Gastrocnemius medialis (tissue), 4 donors: ENCODE results near the gene ZNF714. TPM values are rescaled to one million over a fixed set of nuclear protein-coding genes. Genes with fewer than 3 reads are reported as not detected.

ENCODE experiments used
- ATAC-seq, 2 donors: fragments of 150-250 bp; one replicate each; pipeline ENCODE4 v1.9.1; 2016
- DNase-seq, 2 donors: peaks; one replicate each; pipeline ENCODE4 v3.0.0-alpha.2; 2019
- H3K27ac ChIP-seq, 4 donors: fragments of 200-600 bp; sonication (generic); 1 replicate in 1 of 4; 2 replicates in 3 of 4; pipeline ENCODE4 v1.5.1; 2016 to 2018; ENCODE audit warnings: mild to moderate bottlenecking in 2 of 4, moderate library complexity in 1 of 4
- H3K27me3 ChIP-seq, 3 donors: fragments of 200-600 bp; sonication (generic) in 2 of 3; 1 replicate in 1 of 3; 2 replicates in 2 of 3; pipeline versions ENCODE4 v1.5.1 to v1.6.0; 2016 to 2019; ENCODE audit warnings: mild to moderate bottlenecking in 1 of 3, moderate library complexity in 1 of 3
- H3K36me3 ChIP-seq, 2 donors: fragments of 200-600 bp; sonication (generic) in 1 of 2; one replicate each; pipeline ENCODE4 v1.5.1; 2017 to 2018
- H3K4me1 ChIP-seq, 2 donors: fragments of 200-600 bp; sonication (generic) in 1 of 2; one replicate each; pipeline ENCODE4 v1.5.1; 2016 to 2017; ENCODE audit warnings: mild to moderate bottlenecking in 2 of 2
- H3K4me3 ChIP-seq, 4 donors: fragments of 200-600 bp; sonication (generic) in 3 of 4; 1 replicate in 1 of 4; 2 replicates in 3 of 4; pipeline ENCODE4 v1.5.1; 2016 to 2019; ENCODE audit warnings: mild to moderate bottlenecking in 2 of 4
- H3K9me3 ChIP-seq, 3 donors: fragments of 200-600 bp; sonication (generic) in 2 of 3; 1 replicate in 1 of 3; 2 replicates in 2 of 3; pipeline ENCODE4 v1.5.1; 2016 to 2019
- POLR2A ChIP-seq, 2 donors: fragments of 450-650 bp; IDR thresholded peaks; one replicate each; pipeline ENCODE4 v1.6.1; 2017; ENCODE audit warnings: antibody characterized with exemption in 2 of 2, mild to moderate bottlenecking in 2 of 2, moderate library complexity in 2 of 2
- in situ Hi-C, 4 donors: fragments of 200-750 bp; cut with MboI; loops; one replicate each; pipeline versions ENCODE4 v1.15.0 to v1.8.0; 2017; ENCODE audit warnings: low sequenced_read_pairs in 4 of 4
- intact Hi-C: fragments of 100-400 bp; cut with DNase I; formaldehyde crosslinking; loops from one replicate; pipeline ENCODE4 v1.15.1; 2023; ENCODE audit warnings: low total_unique reads
- total RNA-seq, 4 donors: library from RNA; depleted of rRNA; stranded (reverse); fragments of >200 nt; gene quantifications; one replicate each; pipeline versions ENCODE4 v1.1.0 to v1.2.3, GENCODE V29; 2016
- TF ChIP-seq, protein P1 (sequence below), 5 experiments: fragments of 450-650 bp in 3 of 5; fragments of 200-600 bp in 2 of 5; sonication (generic) in 2 of 5; IDR thresholded peaks in 4 of 5; conservative IDR thresholded peaks in 1 of 5; 1 replicate in 4 of 5; 2 replicates in 1 of 5; pipeline ENCODE4 v1.5.1; 2016 to 2019; ENCODE audit warnings: antibody characterized with exemption in 5 of 5, mild to moderate bottlenecking in 3 of 5, moderate library complexity in 3 of 5

Gene ZNF714
- total RNA-seq, 4 donors from 2014 or later: 0.29 to 2.2 (median 1.2) TPM

DNA sequence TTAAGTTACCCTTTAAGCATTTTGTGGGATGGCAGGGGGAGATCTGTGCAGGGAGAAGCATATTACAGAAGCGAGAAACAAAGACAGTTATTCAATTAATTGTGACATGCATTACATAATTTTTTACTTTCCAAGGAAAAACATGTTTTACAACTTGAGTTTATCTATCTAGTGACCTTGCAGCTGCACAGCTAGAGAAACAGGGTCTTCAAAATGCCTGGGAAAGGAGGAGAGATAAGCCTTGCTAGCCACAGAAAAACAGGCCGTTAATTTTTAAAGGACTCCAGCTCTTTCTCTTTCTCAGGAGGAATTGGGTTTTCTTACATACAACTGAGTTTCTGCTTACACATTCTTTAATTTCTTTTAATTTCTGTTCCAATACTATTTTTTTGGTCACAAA is 45.0 kb downstream of the ZNF714 start:
- no peaks in the 10 kb centered on the region for H3K9me3 ChIP-seq
- no peak for DNase-seq
- H3K4me3 ChIP-seq: no peak overlapping the region
- TF ChIP-seq, protein P1, sequence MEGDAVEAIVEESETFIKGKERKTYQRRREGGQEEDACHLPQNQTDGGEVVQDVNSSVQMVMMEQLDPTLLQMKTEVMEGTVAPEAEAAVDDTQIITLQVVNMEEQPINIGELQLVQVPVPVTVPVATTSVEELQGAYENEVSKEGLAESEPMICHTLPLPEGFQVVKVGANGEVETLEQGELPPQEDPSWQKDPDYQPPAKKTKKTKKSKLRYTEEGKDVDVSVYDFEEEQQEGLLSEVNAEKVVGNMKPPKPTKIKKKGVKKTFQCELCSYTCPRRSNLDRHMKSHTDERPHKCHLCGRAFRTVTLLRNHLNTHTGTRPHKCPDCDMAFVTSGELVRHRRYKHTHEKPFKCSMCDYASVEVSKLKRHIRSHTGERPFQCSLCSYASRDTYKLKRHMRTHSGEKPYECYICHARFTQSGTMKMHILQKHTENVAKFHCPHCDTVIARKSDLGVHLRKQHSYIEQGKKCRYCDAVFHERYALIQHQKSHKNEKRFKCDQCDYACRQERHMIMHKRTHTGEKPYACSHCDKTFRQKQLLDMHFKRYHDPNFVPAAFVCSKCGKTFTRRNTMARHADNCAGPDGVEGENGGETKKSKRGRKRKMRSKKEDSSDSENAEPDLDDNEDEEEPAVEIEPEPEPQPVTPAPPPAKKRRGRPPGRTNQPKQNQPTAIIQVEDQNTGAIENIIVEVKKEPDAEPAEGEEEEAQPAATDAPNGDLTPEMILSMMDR (IDR thresholded peaks at IDR 0.05 in 4 of 5, conservative IDR thresholded peaks at IDR 0.05 in 1 of 5): no peak
- TF ChIP-seq POLR2A (IDR thresholded peaks at IDR 0.05): no peak
- intact Hi-C loops: no loop called here
- in situ Hi-C loops: no loop called here
- no peak for ATAC-seq
- no peaks in the 10 kb centered on the region for H3K36me3 ChIP-seq
- no peaks in the 10 kb centered on the region for H3K27me3 ChIP-seq
- no peak overlapping the region for H3K27ac ChIP-seq
- H3K4me1 ChIP-seq: no peaks in the 10 kb centered on the region

GRCh38 chr19:21127898-21128297 is 45.9 kb downstream of the ZNF714 start:
- intact Hi-C loops (no loop called here), in situ Hi-C loops (no loop called here)
- Histone ChIP-seq H3K4me3 (no peak overlapping the region), H3K4me1 (no peaks in the 10 kb centered on the region), H3K27me3 (no peaks in the 10 kb centered on the region), H3K36me3 (no peaks in the 10 kb centered on the region), H3K27ac (no peak overlapping the region), H3K9me3 (no peaks in the 10 kb centered on the region)
- no peak for TF ChIP-seq POLR2A (IDR thresholded peaks at IDR 0.05)
- TF ChIP-seq, protein P1 (IDR thresholded peaks at IDR 0.05 in 4 of 5, conservative IDR thresholded peaks at IDR 0.05 in 1 of 5): no peak
- ATAC-seq (no peak), DNase-seq (no peak)

DNA sequence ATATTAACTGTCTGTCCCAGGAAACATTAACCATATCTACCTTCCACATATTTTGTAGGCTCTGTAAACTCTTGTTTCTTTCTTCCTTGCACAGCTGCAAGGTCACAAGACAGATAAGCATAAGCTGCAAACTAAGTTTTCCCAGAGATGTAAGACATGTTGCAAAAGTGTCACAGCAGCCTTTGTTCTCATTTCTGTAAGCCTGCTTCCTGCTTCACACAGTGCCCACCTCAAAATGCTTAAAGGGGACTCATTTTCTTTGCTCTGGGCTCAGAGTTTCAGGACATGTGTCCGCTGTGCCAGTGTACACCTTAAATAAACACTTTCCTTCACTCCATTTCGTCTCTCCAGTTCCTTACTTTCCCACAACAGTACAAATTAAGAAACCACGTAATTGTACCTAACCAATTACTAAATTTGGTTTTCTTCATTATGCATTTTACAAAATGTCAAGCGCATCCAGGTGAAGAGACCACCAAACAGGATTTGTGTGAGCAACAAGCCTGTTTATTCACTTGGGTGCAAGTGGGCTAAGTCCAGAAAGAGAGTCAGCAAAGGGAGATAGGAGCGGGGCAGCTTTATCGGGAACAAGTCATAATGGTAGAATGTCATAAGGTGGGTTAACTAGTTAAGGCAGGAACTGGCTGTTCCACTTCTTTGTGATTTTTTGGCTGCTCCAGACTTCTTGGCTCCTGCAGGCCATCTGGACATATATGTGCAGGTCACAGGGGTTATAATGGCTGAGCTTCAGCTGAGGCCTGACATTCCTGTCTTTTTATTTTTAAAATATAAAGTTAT is 47.1 kb downstream of the ZNF714 start:
- Histone ChIP-seq H3K4me3 (no peak overlapping the region), H3K36me3 (no peaks in the 10 kb centered on the region), H3K4me1 (no peaks in the 10 kb centered on the region), H3K27me3 (no peaks in the 10 kb centered on the region), H3K9me3 (no peaks in the 10 kb centered on the region), H3K27ac (no peak overlapping the region)
- TF ChIP-seq POLR2A (IDR thresholded peaks at IDR 0.05): no peak
- TF ChIP-seq, protein P1 (IDR thresholded peaks at IDR 0.05 in 4 of 5, conservative IDR thresholded peaks at IDR 0.05 in 1 of 5): no peak
- ATAC-seq: no peak
- intact Hi-C loops (no loop called here), in situ Hi-C loops (no loop called here)
- no peak for DNase-seq

- H3K27ac ChIP-seq: no peak overlapping the region
- H3K27me3 ChIP-seq: no peaks in the 10 kb centered on the region
- no peak overlapping the region for H3K4me3 ChIP-seq
- H3K4me1 ChIP-seq: no peaks in the 10 kb centered on the region
- no peaks in the 10 kb centered on the region for H3K9me3 ChIP-seq
- no peak for ATAC-seq
- TF ChIP-seq POLR2A (IDR thresholded peaks at IDR 0.05): no peak
- TF ChIP-seq, protein P1 (IDR thresholded peaks at IDR 0.05 in 4 of 5, conservative IDR thresholded peaks at IDR 0.05 in 1 of 5): no peak
- no peak for DNase-seq
- in situ Hi-C loops: no loop called here
- H3K36me3 ChIP-seq: no peaks in the 10 kb centered on the region
- intact Hi-C loops: no loop called here
Measured at GRCh38 chr19:21130097-21130775, 48.2 kb downstream of the ZNF714 start.
